HepG2 (cell line): ENCODE data around the gene COL25A1. TPM values are rescaled to one million over a fixed set of nuclear protein-coding genes. Genes with fewer than 3 reads are reported as not detected.

ENCODE experiments used
- ATAC-seq: fragments of 200-7000 bp; cut with Tn5 transposase; 3 replicates; pipeline ENCODE4 v1.9.1; 2020; ENCODE audit warnings: mild to moderate bottlenecking, moderate library complexity
- BruUV-seq: library from RNA; stranded (reverse); fragments of 400-500 nt; replicated peaks from 2 replicates; lab custom pipeline; 2021; lab: Mats Ljungman, UMichigan
- CTCF ChIA-PET: fragments of 300-600 bp; formaldehyde crosslinking; extraction: SDS; loops from one replicate; lab custom pipeline; 2021; ENCODE audit warnings: low total read pairs, inconsistent platforms, low intra/inter-chr PET ratio; lab: Yijun Ruan, JAX
- POLR2A ChIA-PET: fragments of 350-600 bp; sonication (Branson Sonifier 250); formaldehyde crosslinking; loops from one replicate; lab custom pipeline; 2020; ENCODE audit warnings: antibody characterized with exemption, inconsistent platforms; lab: Yijun Ruan, JAX
- DNase-seq: peaks from one replicate; pipeline ENCODE4 v3.0.0-alpha.2; 2015; ENCODE audit warnings: low spot score
- FAIRE-seq: peaks from 3 replicates; lab custom pipeline; 2011; peaks lifted over from hg19 to GRCh38; lab: Jason Lieb, UNC
- H2AFZ ChIP-seq: one replicate; pipeline ENCODE4 v1.6.1; 2011; ENCODE audit warnings: low read length, inconsistent platforms
- H3K27ac ChIP-seq: fragments of 300-600 bp; 3 replicates; pipeline ENCODE4 v1.8.0; 2011; ENCODE audit warnings: mixed run types, mild to moderate bottlenecking, mixed read lengths, low read length, inconsistent platforms; ENCODE audit not compliant: insufficient read depth; ENCODE audit errors: extremely low read length
- H3K27me3 ChIP-seq, 2 experiments: fragments of 200-600 bp in 1 of 2; 2 replicates in 1 of 2; 3 replicates in 1 of 2; pipeline versions ENCODE4 v1.6.0 to v1.8.0; 2011; ENCODE audit warnings: low read length in 2 of 2, mild to moderate bottlenecking in 2 of 2, moderate library complexity in 2 of 2, inconsistent platforms in 1 of 2; ENCODE audit not compliant: insufficient read depth in 2 of 2, control insufficient read depth in 1 of 2
- H3K36me3 ChIP-seq, 2 experiments: fragments of 200-600 bp in 1 of 2; replicated peaks in 1 of 2; 2 replicates in 1 of 2; 3 replicates in 1 of 2; pipeline versions ENCODE4 v1.5.1 to v1.8.0; 2011; ENCODE audit warnings: low read length in 2 of 2, inconsistent platforms in 1 of 2; ENCODE audit not compliant: insufficient read depth in 2 of 2, control insufficient read depth in 1 of 2
- H3K4me1 ChIP-seq: 2 replicates; pipeline ENCODE4 v1.5.1; 2012; ENCODE audit warnings: low read length, inconsistent platforms; ENCODE audit not compliant: insufficient read depth
- H3K4me2 ChIP-seq: 2 replicates; pipeline ENCODE4 v1.6.0; 2011; ENCODE audit warnings: low read depth, low read length, inconsistent platforms
- H3K4me3 ChIP-seq, 3 experiments: fragments of 200-600 bp in 1 of 3; sonication (generic), shearing (Covaris generic) in 1 of 3; replicated peaks in 1 of 3; 2 replicates each; pipeline ENCODE4 v1.5.1; 2011 to 2016; ENCODE audit warnings: low read length in 3 of 3, inconsistent platforms in 2 of 3, low read depth in 2 of 3, mild to moderate bottlenecking in 2 of 3, control low read depth in 1 of 3, mixed read lengths in 1 of 3; ENCODE audit not compliant: insufficient read depth in 1 of 3
- H3K79me2 ChIP-seq: one replicate; pipeline ENCODE4 v1.6.1; 2011; ENCODE audit warnings: low read length, inconsistent platforms; ENCODE audit not compliant: insufficient read depth
- H3K9ac ChIP-seq: 2 replicates; pipeline ENCODE4 v1.6.0; 2011; ENCODE audit warnings: mild to moderate bottlenecking, low read depth, low read length, inconsistent platforms; ENCODE audit not compliant: insufficient read depth
- H3K9me3 ChIP-seq: 2 replicates; pipeline ENCODE4 v1.5.1; 2012; ENCODE audit warnings: mild to moderate bottlenecking, low read length
- H4K20me1 ChIP-seq: 2 replicates; pipeline ENCODE4 v1.6.0; 2011; ENCODE audit warnings: inconsistent platforms, mild to moderate bottlenecking, low read length, moderate library complexity; ENCODE audit not compliant: insufficient read depth
- HMG20B ChIP-seq: conservative IDR thresholded peaks from 2 replicates; pipeline ENCODE4 v1.6.1; 2016; ENCODE audit warnings: missing genetic modification reagents, missing compliant biosample characterization
- LBX2 ChIP-seq: sonication (generic); formaldehyde crosslinking; IDR thresholded peaks from 2 replicates; pipeline ENCODE4 v1.5.0; 2020; ENCODE audit warnings: missing genetic modification reagents, mild to moderate bottlenecking, borderline replicate concordance
- NFKB2 ChIP-seq: sonication (generic); formaldehyde crosslinking; IDR thresholded peaks from 2 replicates; pipeline ENCODE4 v1.4.0; 2020; ENCODE audit warnings: missing genetic modification reagents, borderline replicate concordance
- NONO ChIP-seq, 2 experiments: fragments of 450-650 bp in 1 of 2; sonication (generic) in 1 of 2; formaldehyde crosslinking in 1 of 2; IDR thresholded peaks in 1 of 2; conservative IDR thresholded peaks in 1 of 2; 2 replicates each; pipeline versions ENCODE4 v1.6.1 to v1.8.0; 2017 to 2022; ENCODE audit warnings: mild to moderate bottlenecking in 1 of 2, missing genetic modification reagents in 1 of 2, moderate library complexity in 1 of 2
- POLR2AphosphoS5 ChIP-seq: IDR thresholded peaks from 2 replicates; pipeline ENCODE4 v1.6.1; 2012; ENCODE audit warnings: low read depth, low read length
- RBAK ChIP-seq: sonication (generic); formaldehyde crosslinking; IDR thresholded peaks from 2 replicates; pipeline ENCODE4 v1.5.1; 2020; ENCODE audit warnings: mild to moderate bottlenecking, missing genetic modification reagents
- SCMH1 ChIP-seq: sonication (generic); formaldehyde crosslinking; IDR thresholded peaks from 2 replicates; pipeline ENCODE4 v1.9.0; 2021; ENCODE audit warnings: missing genetic modification reagents, mild to moderate bottlenecking, borderline replicate concordance
- SIX1 ChIP-seq: sonication (generic); formaldehyde crosslinking; IDR thresholded peaks from 2 replicates; pipeline ENCODE4 v1.4.0; 2020; ENCODE audit warnings: missing genetic modification reagents, borderline replicate concordance
- SRSF1 ChIP-seq: fragments of 200-400 bp; formaldehyde crosslinking; optimal IDR thresholded peaks from 2 replicates; pipeline ENCODE3; 2017; ENCODE audit warnings: mild to moderate bottlenecking, low read depth, low read length, moderate library complexity
- TP53 ChIP-seq: sonication (generic); formaldehyde crosslinking; conservative IDR thresholded peaks from 2 replicates; pipeline ENCODE4 v1.4.0; 2020; ENCODE audit warnings: missing genetic modification reagents
- U2AF1 ChIP-seq: fragments of 200-400 bp; formaldehyde crosslinking; optimal IDR thresholded peaks from 2 replicates; pipeline ENCODE3; 2017; ENCODE audit warnings: mild to moderate bottlenecking, low read depth, low read length
- ZBTB1 ChIP-seq: sonication (generic); formaldehyde crosslinking; IDR thresholded peaks from 2 replicates; pipeline ENCODE4 v1.4.0; 2020; ENCODE audit warnings: missing genetic modification reagents, borderline replicate concordance
- ZKSCAN1 ChIP-seq: fragments of 150-350 bp; IDR thresholded peaks from 2 replicates; pipeline ENCODE4 v1.6.1; 2014; ENCODE audit warnings: low read length
- ZNF652 ChIP-seq: IDR thresholded peaks from 2 replicates; pipeline ENCODE4 v1.6.1; 2016; ENCODE audit warnings: low read depth, borderline replicate concordance
- WGBS: methylation state at CpG from one replicate; pipeline ENCODE4 v1.1.6; 2017; ENCODE audit warnings: low lambda C conversion rate; 5-methylcytosine and 5-hydroxymethylcytosine counted together
- in situ Hi-C: cut with HindIII; loops from 2 replicates; pipeline ENCODE4 v1.10.0; 2017; ENCODE audit warnings: low pct_unique_long_range_greater_than_20kb; ENCODE audit not compliant: extremely low pct_ligation_motif_present
- intact Hi-C: fragments of 100-400 bp; cut with micrococcal nuclease; formaldehyde crosslinking; loops from one replicate; pipeline ENCODE4 v1.10.0; 2022; ENCODE audit not compliant: unreplicated experiment
- polyA plus RNA-seq, 8 experiments: library from polyadenylated mRNA; depleted of rRNA in 3 of 8; stranded (reverse) in 7 of 8; unstranded in 1 of 8; fragments of >200 nt; fragmentation: Illumina TruSeq in 4 of 8; extraction: Trizol in 4 of 8; gene quantifications; 2 replicates each; pipeline versions ENCODE4 v1.2.1 to v1.2.3, GENCODE V29; 2011 to 2016; ENCODE audit warnings: low read depth in 4 of 8, missing spikeins in 1 of 8, mixed read lengths in 1 of 8; ENCODE audit not compliant: insufficient read depth in 1 of 8
- total RNA-seq, 5 experiments: library from RNA; depleted of rRNA; stranded (reverse); fragments of >200 nt; fragmentation: Illumina TruSeq; extraction: Trizol; gene quantifications; 2 replicates each; pipeline ENCODE4 v1.2.3, GENCODE V29; 2016; ENCODE audit warnings: low read depth in 1 of 5
- TF ChIP-seq, protein P1 (sequence below): sonication (generic); formaldehyde crosslinking; IDR thresholded peaks from 2 replicates; pipeline ENCODE4 v1.9.0; 2021; ENCODE audit warnings: missing genetic modification reagents, borderline replicate concordance
- TF ChIP-seq, protein P2 (sequence below): sonication (generic); formaldehyde crosslinking; IDR thresholded peaks from 2 replicates; pipeline ENCODE4 v1.4.0; 2020; ENCODE audit warnings: missing genetic modification reagents

The COL25A1 gene
- total and polyA plus RNA-seq, 2 of the 13 experiments (the other 11 are each of a cell fraction or from before 2014, with no cell fraction given) = not detected

- Histone ChIP-seq H3K27me3 (no peaks in the 10 kb centered on the region; a peak in 1 of 5 replicates), H3K9ac (no peak overlapping the region), H3K9me3 (no peaks in the 10 kb centered on the region), H3K4me3 (no peak overlapping the region), H3K27ac (no peak overlapping the region), H2AFZ (no peak overlapping the region), H3K79me2 (no peaks in the 10 kb centered on the region), H3K36me3 (no peaks in the 10 kb centered on the region), H3K4me1 (no peaks in the 10 kb centered on the region), H4K20me1 (no peaks in the 10 kb centered on the region), H3K4me2 (no peak overlapping the region)
- TF ChIP-seq TP53 (CRISPR knock-in tag) (no peak), NFKB2 (CRISPR knock-in tag) (no peak), SCMH1 (CRISPR knock-in tag) (no peak), ZNF652 (CRISPR knock-in tag) (no peak), POLR2AphosphoS5 (no peak), HMG20B (CRISPR knock-in tag) (no peak)
- TF ChIP-seq, protein P1, sequence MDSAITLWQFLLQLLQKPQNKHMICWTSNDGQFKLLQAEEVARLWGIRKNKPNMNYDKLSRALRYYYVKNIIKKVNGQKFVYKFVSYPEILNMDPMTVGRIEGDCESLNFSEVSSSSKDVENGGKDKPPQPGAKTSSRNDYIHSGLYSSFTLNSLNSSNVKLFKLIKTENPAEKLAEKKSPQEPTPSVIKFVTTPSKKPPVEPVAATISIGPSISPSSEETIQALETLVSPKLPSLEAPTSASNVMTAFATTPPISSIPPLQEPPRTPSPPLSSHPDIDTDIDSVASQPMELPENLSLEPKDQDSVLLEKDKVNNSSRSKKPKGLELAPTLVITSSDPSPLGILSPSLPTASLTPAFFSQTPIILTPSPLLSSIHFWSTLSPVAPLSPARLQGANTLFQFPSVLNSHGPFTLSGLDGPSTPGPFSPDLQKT (CRISPR knock-in tag) = no peak
- ChIA-PET POLR2A (no interaction called here), CTCF (no interaction called here)
- in situ Hi-C loops (no loop called here), intact Hi-C loops (no loop called here)
- BruUV-seq = no TSS peak
- FAIRE-seq (no peak), DNase-seq (no peak), ATAC-seq (no peak)
- WGBS = 1% methylated on average over 4 of the region's 4 CpGs
Observed at GRCh38 chr4:109206620-109207019, 95.8 kb downstream of the COL25A1 start.

DNA sequence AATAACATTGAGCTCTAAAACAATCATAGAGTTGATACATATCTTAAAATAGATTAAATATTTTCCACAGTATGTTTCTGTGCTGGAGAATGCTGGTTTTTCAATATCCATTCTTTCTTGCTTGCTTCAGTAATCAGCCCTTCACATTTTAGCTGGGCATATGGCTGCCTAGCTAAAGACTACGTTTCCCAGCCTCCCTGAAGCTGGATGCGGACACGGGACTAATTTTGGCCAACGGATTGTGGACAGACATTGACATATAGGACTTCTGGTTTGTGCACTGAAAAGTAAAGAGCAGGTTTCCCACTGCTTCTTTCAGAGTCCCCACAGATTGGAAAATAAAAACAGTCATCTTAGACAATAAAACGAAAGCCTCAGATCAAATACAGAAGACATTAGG, 97.3 kb downstream of the COL25A1 start:
- Histone ChIP-seq H3K4me2 (no peak overlapping the region), H3K27me3 (no peaks in the 10 kb centered on the region; a peak in 1 of 5 replicates), H2AFZ (no peak overlapping the region), H3K9ac (no peak overlapping the region), H3K4me1 (no peaks in the 10 kb centered on the region), H3K27ac (no peak overlapping the region), H3K79me2 (no peaks in the 10 kb centered on the region), H3K36me3 (no peaks in the 10 kb centered on the region), H3K9me3 (no peaks in the 10 kb centered on the region), H4K20me1 (no peaks in the 10 kb centered on the region), H3K4me3 (no peak overlapping the region)
- DNase-seq = no peak
- FAIRE-seq = no peak
- WGBS = under 1% methylated on average over 5 of the region's 5 CpGs
- ATAC-seq = no peak
- intact Hi-C loops = no loop called here
- ChIA-PET CTCF (no interaction called here), POLR2A (no interaction called here)
- no TSS peak for BruUV-seq
- in situ Hi-C loops = no loop called here
- TF ChIP-seq ZKSCAN1 = no peak
- TF ChIP-seq, protein P2, sequence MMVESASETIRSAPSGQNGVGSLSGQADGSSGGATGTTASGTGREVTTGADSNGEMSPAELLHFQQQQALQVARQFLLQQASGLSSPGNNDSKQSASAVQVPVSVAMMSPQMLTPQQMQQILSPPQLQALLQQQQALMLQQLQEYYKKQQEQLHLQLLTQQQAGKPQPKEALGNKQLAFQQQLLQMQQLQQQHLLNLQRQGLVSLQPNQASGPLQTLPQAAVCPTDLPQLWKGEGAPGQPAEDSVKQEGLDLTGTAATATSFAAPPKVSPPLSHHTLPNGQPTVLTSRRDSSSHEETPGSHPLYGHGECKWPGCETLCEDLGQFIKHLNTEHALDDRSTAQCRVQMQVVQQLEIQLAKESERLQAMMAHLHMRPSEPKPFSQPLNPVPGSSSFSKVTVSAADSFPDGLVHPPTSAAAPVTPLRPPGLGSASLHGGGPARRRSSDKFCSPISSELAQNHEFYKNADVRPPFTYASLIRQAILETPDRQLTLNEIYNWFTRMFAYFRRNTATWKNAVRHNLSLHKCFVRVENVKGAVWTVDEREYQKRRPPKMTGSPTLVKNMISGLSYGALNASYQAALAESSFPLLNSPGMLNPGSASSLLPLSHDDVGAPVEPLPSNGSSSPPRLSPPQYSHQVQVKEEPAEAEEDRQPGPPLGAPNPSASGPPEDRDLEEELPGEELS (CRISPR knock-in tag) = no peak
- no peak for TF ChIP-seq LBX2 (CRISPR knock-in tag)
- no peak for TF ChIP-seq ZBTB1 (CRISPR knock-in tag)
- TF ChIP-seq SRSF1 = no peak
- no peak for TF ChIP-seq NONO (IDR thresholded peaks at IDR 0.05)
- TF ChIP-seq NONO (CRISPR knock-in tag; conservative IDR thresholded peaks at IDR 0.05) = no peak
- TF ChIP-seq U2AF1 = no peak
- TF ChIP-seq SIX1 = no peak
- no peak for TF ChIP-seq RBAK
